Brain microvascular endothelial cell (primary cell): ENCODE results near the gene HMCN2.

ENCODE experiments used
- DNase-seq: peaks from one replicate; pipeline ENCODE4 v3.0.0-alpha.2; 2020
- H3K27ac ChIP-seq: fragments of 250-450 bp; sonication (Bioruptor Pico); 2 replicates; pipeline ENCODE4 v1.5.1; 2020; ENCODE audit warnings: mild to moderate bottlenecking, moderate library complexity
- H3K27me3 ChIP-seq: fragments of 250-450 bp; sonication (Bioruptor Pico); replicated peaks from 2 replicates; pipeline ENCODE4 v1.5.1; 2020; ENCODE audit warnings: mild to moderate bottlenecking
- H3K36me3 ChIP-seq: fragments of 250-450 bp; sonication (Bioruptor Pico); replicated peaks from 2 replicates; pipeline ENCODE4 v1.5.1; 2020; ENCODE audit warnings: mild to moderate bottlenecking
- H3K4me3 ChIP-seq: 2 replicates; pipeline ENCODE4 v1.5.1; 2011; ENCODE audit warnings: low read depth, mild to moderate bottlenecking, control low read depth, low read length, moderate library complexity
- in situ Hi-C: cut with HindIII; loops from 2 replicates; pipeline ENCODE4 v1.10.0; 2017; ENCODE audit warnings: low sequenced_read_pairs, low pct_ligation_motif_present
- TF ChIP-seq, protein P1 (sequence below): IDR thresholded peaks from 2 replicates; pipeline ENCODE4 v1.5.1; 2011; ENCODE audit warnings: low read depth, mild to moderate bottlenecking, moderate library complexity, low read length, control low read depth, inconsistent platforms; ENCODE audit errors: missing control alignments

The HMCN2 gene

DNA sequence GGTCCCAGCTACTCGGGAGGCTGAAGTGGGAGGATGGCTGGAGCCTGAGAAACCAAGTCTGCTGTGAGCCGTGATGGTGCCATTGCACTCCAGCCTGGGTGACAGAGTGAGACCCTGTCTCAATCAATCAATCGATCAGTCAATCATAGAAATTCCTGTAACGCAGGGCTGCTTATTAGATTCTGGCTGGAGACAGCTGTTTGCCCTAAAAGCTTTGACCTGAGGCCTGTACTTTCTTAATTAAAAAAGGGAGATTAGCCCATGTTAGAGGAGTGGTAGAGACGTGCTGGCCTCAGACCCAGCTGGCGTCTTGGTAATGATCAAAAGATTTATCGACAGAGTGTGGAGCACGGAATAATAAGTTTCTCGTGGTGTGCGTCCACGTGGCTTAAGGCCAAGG, 40.5 kb upstream of the HMCN2 start:
- H3K4me3 ChIP-seq = no peak overlapping the region
- H3K36me3 ChIP-seq = peaks cover 26% of the 10 kb centered on the region
- in situ Hi-C loops = no loop called here
- H3K27ac ChIP-seq = no peak overlapping the region
- no peaks in the 10 kb centered on the region for H3K27me3 ChIP-seq
- TF ChIP-seq, protein P1, sequence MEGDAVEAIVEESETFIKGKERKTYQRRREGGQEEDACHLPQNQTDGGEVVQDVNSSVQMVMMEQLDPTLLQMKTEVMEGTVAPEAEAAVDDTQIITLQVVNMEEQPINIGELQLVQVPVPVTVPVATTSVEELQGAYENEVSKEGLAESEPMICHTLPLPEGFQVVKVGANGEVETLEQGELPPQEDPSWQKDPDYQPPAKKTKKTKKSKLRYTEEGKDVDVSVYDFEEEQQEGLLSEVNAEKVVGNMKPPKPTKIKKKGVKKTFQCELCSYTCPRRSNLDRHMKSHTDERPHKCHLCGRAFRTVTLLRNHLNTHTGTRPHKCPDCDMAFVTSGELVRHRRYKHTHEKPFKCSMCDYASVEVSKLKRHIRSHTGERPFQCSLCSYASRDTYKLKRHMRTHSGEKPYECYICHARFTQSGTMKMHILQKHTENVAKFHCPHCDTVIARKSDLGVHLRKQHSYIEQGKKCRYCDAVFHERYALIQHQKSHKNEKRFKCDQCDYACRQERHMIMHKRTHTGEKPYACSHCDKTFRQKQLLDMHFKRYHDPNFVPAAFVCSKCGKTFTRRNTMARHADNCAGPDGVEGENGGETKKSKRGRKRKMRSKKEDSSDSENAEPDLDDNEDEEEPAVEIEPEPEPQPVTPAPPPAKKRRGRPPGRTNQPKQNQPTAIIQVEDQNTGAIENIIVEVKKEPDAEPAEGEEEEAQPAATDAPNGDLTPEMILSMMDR = no peak
- DNase-seq = no peak

DNA sequence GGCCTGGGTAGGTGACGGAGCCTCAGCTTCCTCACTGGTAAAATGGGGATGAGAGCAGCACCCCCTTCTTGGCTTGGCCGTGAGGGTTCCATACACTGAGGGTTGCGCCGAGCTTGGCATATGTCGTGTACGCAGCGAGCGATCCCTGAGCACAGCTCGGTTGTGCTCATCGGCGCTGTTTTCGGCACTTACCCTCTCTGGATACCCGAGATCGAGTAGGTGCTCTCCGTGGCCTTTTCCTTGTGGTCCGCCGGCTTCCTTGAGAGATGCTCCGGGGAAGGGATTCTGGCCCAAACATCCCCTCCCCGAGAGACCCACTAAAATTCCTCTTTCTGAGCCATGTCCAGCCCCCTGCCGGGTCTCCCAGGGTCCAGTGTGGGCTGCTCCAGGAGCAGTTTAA, 40.0 kb upstream of the HMCN2 start:
- H3K27ac ChIP-seq = no peak overlapping the region
- in situ Hi-C loops = no loop called here
- H3K36me3 ChIP-seq = peaks cover 26% of the 10 kb centered on the region
- TF ChIP-seq, protein P1 = no peak
- H3K27me3 ChIP-seq = no peaks in the 10 kb centered on the region
- no peak overlapping the region for H3K4me3 ChIP-seq
- no peak for DNase-seq

DNA sequence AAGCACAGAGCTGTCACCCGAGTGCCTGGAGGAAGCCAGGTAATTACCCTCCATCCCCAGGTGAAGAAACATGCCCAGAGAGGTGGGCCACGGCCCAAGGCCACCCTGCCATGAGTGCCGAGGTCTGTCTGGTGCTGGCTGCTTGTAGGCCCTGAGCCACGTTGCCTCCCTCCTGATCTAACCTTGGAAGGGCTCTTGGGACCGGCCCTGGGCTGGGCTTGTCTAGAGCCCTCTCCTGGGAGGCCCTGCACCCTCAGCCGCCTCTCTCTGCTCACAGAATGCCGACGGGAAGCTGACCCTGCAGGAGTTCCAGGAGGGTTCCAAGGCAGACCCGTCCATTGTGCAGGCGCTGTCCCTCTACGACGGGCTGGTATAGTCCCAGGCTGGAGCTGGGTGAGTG, 39.4 kb upstream of the HMCN2 start:
- no peak overlapping the region for H3K4me3 ChIP-seq
- TF ChIP-seq, protein P1 = no peak
- DNase-seq = no peak
- H3K36me3 ChIP-seq = peaks cover 26% of the 10 kb centered on the region
- no peaks in the 10 kb centered on the region for H3K27me3 ChIP-seq
- in situ Hi-C loops = no loop called here
- H3K27ac ChIP-seq = no peak overlapping the region

DNA sequence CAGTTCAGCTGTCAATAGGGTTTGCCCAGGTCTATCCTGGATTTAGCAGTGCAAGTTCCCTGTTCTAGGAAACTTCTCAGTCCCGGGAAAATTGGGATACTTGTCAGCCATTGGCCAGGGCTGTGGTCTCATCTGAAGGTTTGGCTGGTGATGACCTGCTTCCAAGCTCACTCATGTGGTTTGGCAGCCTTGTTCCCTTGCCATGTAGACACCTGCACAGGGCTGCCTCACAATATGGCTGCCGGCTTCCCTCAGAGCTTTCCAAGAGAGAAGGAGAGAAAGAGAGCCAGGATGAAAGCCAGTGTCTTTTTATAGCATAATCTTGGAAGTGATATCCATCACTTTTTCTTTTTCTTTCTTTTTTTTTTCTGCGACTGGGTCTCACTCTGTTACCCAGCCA, 37.7 kb upstream of the HMCN2 start:
- no peak overlapping the region for H3K27ac ChIP-seq
- no peak overlapping the region for H3K4me3 ChIP-seq
- peaks cover 28% of the 10 kb centered on the region for H3K36me3 ChIP-seq
- no peak for DNase-seq
- TF ChIP-seq, protein P1 = no peak
- H3K27me3 ChIP-seq = no peaks in the 10 kb centered on the region
- in situ Hi-C loops = no loop called here

DNA sequence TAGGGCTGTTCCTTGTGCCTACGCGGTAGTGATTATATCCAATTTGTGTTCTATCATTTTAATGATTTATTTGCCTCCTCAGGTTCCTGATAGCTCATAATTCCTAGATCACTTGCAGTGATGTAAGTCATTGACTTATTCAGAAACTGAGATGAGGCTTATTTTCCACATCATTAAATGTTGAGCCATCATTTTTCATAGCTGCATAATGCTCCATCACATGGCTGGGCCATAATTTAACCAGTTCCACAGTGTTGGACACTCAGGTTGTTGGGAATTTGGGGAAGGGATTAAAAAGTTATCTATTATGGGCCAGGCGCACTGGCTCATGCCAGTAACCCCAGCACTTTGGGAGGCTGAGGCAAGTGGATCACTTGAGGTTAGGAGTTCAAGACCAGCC, 35.8 kb upstream of the HMCN2 start:
- Histone ChIP-seq H3K27ac (no peak overlapping the region), H3K36me3 (peaks cover 33% of the 10 kb centered on the region), H3K27me3 (no peaks in the 10 kb centered on the region), H3K4me3 (no peak overlapping the region)
- TF ChIP-seq, protein P1 = no peak
- in situ Hi-C loops = no loop called here
- DNase-seq = no peak

DNA sequence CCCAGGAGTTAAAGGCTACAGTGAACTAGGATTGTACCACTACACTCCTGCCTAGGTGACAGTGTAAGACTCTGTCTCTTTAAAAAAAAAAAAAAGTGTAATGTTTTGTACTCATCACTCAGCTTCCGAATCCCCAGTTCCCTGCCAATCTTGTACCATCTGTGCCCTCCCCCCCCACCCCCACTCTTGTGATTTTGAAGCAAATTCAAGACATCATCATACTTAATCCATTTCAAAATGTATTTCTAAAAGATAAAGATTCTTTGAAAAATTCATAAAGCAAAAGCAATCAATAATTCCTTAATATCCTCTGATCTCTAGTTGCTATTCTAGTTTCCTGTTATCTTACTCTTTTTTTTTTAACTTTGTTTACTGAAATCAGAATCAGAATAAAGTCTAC, 34.9 kb upstream of the HMCN2 start:
- no peaks in the 10 kb centered on the region for H3K27me3 ChIP-seq
- H3K36me3 ChIP-seq = peaks cover 33% of the 10 kb centered on the region
- no peak overlapping the region for H3K27ac ChIP-seq
- in situ Hi-C loops = no loop called here
- TF ChIP-seq, protein P1 = no peak
- no peak overlapping the region for H3K4me3 ChIP-seq
- DNase-seq = no peak
